ENCODE measurements around the gene SMIM20.

SMIM20 gene

GRCh38 chr4:25962393-25962792, 48.4 kb downstream of the SMIM20 start:
- DNase-seq = no peak

GRCh38 chr4:25965629-25966028, 51.6 kb downstream of the SMIM20 start:
- DNase-seq = no peak

- DNase-seq = no peak
Measured at GRCh38 chr4:25966171-25966570, 52.2 kb downstream of the SMIM20 start.

- DNase-seq = no peak
Measured at GRCh38 chr4:25969374-25970155, 55.5 kb downstream of the SMIM20 start.

GRCh38 chr4:25970226-25970675, 56.2 kb downstream of the SMIM20 start:
- no peak for DNase-seq

GRCh38 chr4:25970691-25971432, 56.8 kb downstream of the SMIM20 start:
- no peak for DNase-seq

GRCh38 chr4:25972366-25972765, 58.3 kb downstream of the SMIM20 start:
- DNase-seq = no peak

- no peak for DNase-seq
Measured at GRCh38 chr4:25972984-25973745, 59.1 kb downstream of the SMIM20 start.

GRCh38 chr4:25976780-25977179, 62.8 kb downstream of the SMIM20 start:
- no peak for DNase-seq

GRCh38 chr4:25977397-25978170, 63.6 kb downstream of the SMIM20 start:
- no peak for DNase-seq

- no peak for DNase-seq
Measured at GRCh38 chr4:25978327-25978726, 64.3 kb downstream of the SMIM20 start.

Data from NCI-H526 treated with DMSO at 0.1 percent for 48 hours (cell line).